GM10266 (cell line): ENCODE measurements around the gene POU6F2.

Experiments
- DNase-seq: peaks from one replicate; pipeline ENCODE4 v3.0.0; 2012; ENCODE audit errors: extremely low spot score
- CTCF ChIP-seq: IDR thresholded peaks from 2 replicates; pipeline ENCODE4 v1.5.1; 2012; ENCODE audit warnings: mild to moderate bottlenecking, low read depth; ENCODE audit not compliant: control insufficient read depth, insufficient read depth; ENCODE audit errors: missing control alignments

The POU6F2 gene

DNA sequence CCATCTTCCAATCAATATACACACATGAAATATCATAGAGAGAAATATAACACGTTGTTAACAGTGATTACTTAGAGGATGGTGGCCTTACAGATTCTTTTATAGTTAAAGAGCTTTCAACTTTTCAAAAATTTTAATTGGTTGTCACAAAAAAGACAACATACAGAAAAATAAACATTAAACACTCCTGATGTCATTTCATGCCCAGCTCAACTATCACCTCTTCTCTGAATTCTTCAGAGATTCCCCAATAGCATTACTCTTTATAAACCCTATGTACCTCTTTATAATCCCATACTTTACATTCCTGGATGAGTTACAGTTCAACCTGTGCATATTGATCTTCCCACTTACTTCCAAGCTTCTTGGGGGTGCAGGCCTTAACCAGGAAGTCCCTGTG is 159.8 kb downstream of the POU6F2 start:
- DNase-seq = no peak
- no peak for TF ChIP-seq CTCF

DNA sequence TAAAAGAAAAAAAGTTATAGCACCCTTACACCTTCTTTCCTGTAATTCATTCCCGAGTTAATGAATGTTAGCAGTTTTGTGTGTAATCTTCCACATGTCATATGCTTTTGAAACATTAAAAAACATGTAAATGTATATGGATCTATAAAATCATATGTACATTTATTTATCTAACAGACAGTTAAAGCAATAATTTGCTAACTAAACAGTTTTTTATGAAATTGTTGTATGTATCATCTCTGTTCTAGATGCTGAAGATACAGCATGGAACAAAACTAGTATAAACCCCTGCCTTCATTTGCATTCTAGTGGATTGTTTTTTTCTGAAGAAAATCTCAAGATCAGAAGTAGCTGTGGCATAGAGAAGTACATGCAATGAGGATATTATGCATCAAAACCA is 165.0 kb downstream of the POU6F2 start:
- no peak for TF ChIP-seq CTCF
- DNase-seq = no peak

DNA sequence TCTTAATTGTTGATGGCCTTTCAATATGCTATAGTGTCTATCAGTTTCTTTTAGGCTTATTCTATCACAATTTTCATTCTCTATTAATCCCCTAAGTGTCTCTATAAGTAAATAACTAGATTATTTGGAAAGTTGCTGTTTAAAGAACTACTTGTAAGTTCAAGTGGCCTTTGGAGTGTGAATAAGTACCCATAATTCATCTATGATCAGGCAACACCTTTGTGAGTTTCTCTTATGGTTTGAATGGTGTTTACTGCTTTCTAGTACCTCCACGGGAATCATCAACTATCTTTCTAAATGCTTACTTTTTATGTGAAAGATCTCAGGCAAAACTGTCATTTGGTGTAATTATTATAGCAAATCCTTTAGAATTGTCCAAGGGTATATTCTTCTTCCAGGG is 166.7 kb downstream of the POU6F2 start:
- DNase-seq = no peak
- no peak for TF ChIP-seq CTCF

- TF ChIP-seq CTCF = no peak
- DNase-seq = no peak
Observed at GRCh38 chr7:39145283-39145682, 167.6 kb downstream of the POU6F2 start.

DNA sequence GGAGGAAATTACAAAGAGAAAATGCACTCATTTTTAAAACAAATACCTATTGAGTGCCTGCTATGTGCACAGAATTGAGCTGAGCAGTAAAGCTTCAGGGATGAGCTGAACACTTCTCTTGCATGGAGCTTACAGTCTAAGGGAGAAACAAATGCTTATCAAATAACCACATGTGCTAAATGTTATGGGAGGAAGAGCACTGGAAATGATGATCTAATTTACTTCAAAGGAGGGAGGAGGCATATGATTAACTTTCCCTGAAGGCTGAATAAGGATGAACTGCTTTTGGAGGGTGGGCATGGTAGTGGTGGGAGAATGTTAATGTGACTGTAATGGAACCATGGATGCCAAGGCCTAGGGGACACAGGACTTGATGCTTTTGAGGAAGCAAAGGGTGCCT is 168.2 kb downstream of the POU6F2 start:
- no peak for TF ChIP-seq CTCF
- no peak for DNase-seq

DNA sequence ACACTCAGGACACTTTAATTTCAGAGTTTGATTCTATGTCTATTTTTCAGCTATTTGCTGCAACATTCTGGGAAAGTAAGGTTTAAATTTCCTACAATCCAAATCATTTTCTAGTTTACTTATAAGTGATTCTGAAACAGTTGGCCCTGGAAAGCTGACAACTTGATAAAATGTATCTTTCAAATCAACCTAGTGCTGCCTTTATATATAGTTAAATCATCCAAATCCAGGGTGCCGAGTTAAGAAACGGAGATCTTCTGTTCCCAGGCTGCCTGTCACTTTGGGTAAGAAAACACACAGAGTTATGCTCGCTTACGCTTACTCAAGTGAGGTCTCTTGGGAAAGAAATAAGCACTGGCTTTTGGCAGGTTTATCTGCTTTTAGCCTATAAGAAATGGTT is 175.0 kb downstream of the POU6F2 start:
- TF ChIP-seq CTCF = no peak
- no peak for DNase-seq

DNA sequence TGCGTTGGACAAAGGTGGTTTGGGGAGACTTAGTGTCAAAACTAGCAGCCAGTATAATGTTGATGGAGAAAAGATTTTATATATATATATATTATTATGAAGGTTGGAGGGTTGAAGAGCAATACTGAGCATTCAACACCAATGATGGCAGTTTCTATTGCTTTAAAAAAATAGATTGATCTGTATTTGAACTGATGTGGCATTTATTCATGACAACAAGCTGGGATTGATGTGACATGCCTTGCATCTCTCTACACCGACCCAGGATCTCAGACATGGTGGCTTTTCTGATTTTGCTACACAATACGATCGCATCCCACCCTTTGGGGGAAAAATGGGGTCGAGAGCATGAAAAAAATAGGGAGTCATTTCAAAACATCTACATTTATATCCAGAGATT is 175.4 kb downstream of the POU6F2 start:
- DNase-seq = no peak
- TF ChIP-seq CTCF = no peak

DNA sequence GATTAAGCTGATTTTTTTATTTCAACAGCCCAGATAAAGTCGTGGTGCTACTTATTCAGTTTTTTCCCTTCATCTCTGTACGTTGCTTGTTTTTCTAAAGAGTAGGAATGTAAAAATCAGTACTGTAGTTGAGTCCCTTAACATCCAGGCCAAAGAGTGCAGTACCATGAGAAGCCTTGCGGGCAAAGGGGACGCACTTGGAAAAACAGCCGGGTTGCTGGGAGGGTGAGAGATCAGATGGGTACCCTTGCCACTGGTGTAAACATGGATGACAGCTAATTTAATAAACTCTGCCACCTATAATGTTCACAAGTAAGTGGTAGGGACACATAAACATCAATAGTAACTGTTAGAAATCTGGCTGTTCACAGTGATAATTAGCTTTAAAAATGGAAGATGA is 175.9 kb downstream of the POU6F2 start:
- no peak for TF ChIP-seq CTCF
- DNase-seq = no peak
